HFFc6 (cell line): ENCODE data around the gene RPF1. TPM values are rescaled to one million over a fixed set of nuclear protein-coding genes. Genes with fewer than 3 reads are reported as not detected.

Experiments
- DNase-seq: peaks from one replicate; pipeline ENCODE4 v3.0.0-alpha.2; 2018
- H3K27ac Mint-ChIP-seq: 2 replicates; pipeline ENCODE4 v1.8.0; 2020; ENCODE audit warnings: mild to moderate bottlenecking, mixed read lengths
- H3K27me3 Mint-ChIP-seq: 2 replicates; pipeline ENCODE4 v1.8.0; 2021; ENCODE audit warnings: mild to moderate bottlenecking, moderate library complexity, mixed read lengths; ENCODE audit not compliant: insufficient read depth
- H3K36me3 Mint-ChIP-seq: 2 replicates; pipeline ENCODE4 v1.8.0; 2021; ENCODE audit warnings: low read depth, mixed read lengths
- H3K4me1 Mint-ChIP-seq: 2 replicates; pipeline ENCODE4 v1.8.0; 2020; ENCODE audit warnings: low read depth, mixed read lengths
- H3K4me3 Mint-ChIP-seq: 2 replicates; pipeline ENCODE4 v1.8.0; 2020; ENCODE audit warnings: mild to moderate bottlenecking, moderate library complexity, mixed read lengths
- H3K9me3 Mint-ChIP-seq: 2 replicates; pipeline ENCODE4 v1.8.0; 2020; ENCODE audit warnings: mild to moderate bottlenecking, mixed read lengths
- long read RNA-seq: library from polyadenylated mRNA; unstranded; transcript quantifications from one replicate; pipeline ENCODE4 v2.0.0, GENCODE V29; 2019
- total RNA-seq, 6 experiments: library from RNA; stranded (reverse); fragmentation: NEBNext Ultra II Directional; extraction: Animal tissue kit (Norgen Biotek cat#: 25700); gene quantifications; 2 replicates in 1 of 6; 3 replicates in 5 of 6; pipeline ENCODE4 v1.2.3, GENCODE V29; 2021
- TF ChIP-seq, protein P1 (sequence below): fragments of 200-600 bp; sonication (generic); IDR thresholded peaks from 2 replicates; pipeline ENCODE4 v1.5.0; 2021; ENCODE audit warnings: antibody characterized with exemption, mild to moderate bottlenecking

RPF1 gene, protein sequence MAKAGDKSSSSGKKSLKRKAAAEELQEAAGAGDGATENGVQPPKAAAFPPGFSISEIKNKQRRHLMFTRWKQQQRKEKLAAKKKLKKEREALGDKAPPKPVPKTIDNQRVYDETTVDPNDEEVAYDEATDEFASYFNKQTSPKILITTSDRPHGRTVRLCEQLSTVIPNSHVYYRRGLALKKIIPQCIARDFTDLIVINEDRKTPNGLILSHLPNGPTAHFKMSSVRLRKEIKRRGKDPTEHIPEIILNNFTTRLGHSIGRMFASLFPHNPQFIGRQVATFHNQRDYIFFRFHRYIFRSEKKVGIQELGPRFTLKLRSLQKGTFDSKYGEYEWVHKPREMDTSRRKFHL
- 10 to 100 TPM; 29.4 to 43.0 (median 36.2) TPM for total RNA-seq
- long read RNA-seq, transcript RPF1-201 (9 exons, 1,385 nt) = major isoform, 27 of 34 reads
- long read RNA-seq, partial matches to known transcripts = 5 of 34 reads
- long read RNA-seq, other reads (novel, unspliced or antisense) = 2 of 34 reads

DNA sequence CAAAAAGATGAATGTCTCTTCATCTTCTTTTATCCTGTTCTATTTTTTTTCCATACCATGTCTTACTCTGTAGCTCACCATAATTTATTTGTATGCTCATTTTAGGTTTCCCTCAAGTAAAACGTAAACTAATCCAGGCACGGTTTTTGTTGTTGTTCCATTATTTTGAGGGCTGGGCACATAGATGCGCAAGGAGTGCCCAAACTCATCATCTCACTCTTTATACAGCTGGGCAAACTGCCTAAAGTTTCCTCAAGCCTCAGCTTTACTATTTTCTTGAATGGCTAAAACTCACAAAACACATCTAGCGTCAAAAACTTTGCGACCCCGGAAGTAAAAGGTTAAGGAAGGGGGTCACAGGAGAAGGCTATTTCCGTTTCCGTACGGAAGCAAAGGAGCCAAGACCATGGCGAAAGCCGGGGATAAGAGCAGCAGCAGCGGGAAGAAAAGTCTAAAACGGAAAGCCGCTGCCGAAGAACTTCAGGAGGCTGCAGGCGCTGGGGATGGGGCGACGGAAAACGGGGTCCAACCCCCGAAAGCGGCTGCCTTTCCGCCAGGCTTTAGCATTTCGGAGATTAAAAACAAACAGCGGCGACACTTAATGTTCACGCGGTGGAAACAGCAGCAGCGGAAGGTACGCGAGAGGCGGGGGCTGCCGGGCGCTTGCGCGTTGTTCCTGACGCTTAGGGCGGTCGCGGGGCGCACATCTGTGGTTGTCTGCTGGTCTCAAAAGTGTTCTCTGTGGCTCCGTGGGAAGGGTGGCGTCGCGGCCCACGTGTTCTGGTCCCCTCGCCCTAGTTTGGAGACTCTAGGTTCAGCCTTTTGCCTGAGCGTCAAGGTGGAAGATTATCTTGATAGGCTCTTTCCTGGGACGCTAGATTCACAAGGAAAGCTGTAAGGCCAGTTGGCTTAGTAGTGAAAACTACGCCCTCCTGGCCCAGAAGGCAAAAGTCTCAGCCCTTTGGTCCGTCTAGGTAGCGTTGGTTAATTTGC, at the start of gene RPF1:
TSS of gene RPF1 (plus strand) at position 391 of the 993 bp plus-strand sequence. CDS start at position 407, 16 bp downstream.
- peak within 1 kb of the TSS; percentile 97 for H3K27ac Mint-ChIP-seq
- peak; percentile 63 for DNase-seq
- peaks cover 2% of the 10 kb centered on the region for H3K27me3 Mint-ChIP-seq
- TF ChIP-seq, protein P1, sequence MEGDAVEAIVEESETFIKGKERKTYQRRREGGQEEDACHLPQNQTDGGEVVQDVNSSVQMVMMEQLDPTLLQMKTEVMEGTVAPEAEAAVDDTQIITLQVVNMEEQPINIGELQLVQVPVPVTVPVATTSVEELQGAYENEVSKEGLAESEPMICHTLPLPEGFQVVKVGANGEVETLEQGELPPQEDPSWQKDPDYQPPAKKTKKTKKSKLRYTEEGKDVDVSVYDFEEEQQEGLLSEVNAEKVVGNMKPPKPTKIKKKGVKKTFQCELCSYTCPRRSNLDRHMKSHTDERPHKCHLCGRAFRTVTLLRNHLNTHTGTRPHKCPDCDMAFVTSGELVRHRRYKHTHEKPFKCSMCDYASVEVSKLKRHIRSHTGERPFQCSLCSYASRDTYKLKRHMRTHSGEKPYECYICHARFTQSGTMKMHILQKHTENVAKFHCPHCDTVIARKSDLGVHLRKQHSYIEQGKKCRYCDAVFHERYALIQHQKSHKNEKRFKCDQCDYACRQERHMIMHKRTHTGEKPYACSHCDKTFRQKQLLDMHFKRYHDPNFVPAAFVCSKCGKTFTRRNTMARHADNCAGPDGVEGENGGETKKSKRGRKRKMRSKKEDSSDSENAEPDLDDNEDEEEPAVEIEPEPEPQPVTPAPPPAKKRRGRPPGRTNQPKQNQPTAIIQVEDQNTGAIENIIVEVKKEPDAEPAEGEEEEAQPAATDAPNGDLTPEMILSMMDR = no peak
- peaks cover 27% of the 10 kb centered on the region for H3K36me3 Mint-ChIP-seq
- H3K9me3 Mint-ChIP-seq = peaks cover 4% of the 10 kb centered on the region; the same call in 1 of the 2 replicates
- H3K4me1 Mint-ChIP-seq = peaks cover 44% of the 10 kb centered on the region
- peak within 1 kb of the TSS; percentile 100 for H3K4me3 Mint-ChIP-seq

DNA sequence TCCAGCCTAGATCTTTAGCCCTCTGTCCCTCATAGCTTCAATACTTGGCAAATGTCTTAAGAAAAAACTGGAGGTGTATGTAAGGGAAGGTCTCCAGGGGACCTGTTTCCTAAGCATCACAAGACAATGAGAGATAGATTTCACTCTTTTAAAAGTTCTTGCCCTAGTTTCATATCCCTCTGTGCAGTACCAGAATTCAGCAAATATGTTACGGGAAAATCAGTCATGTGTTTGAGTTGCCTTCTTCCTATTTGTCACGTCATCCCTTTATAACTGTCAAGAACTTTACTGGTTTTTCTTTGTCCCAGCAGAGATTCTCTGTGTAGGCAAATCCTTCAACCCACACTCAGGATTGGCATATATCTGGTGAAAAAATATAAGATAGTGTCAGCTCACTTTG, 48.5 kb upstream of the RPF1 start:
- TF ChIP-seq, protein P1 = no peak
- Mint-ChIP-seq H3K9me3 (peaks cover 15% of the 10 kb centered on the region), H3K4me1 (peaks cover 13% of the 10 kb centered on the region), H3K4me3 (no peak overlapping the region), H3K27me3 (no peaks in the 10 kb centered on the region), H3K36me3 (peaks cover 12% of the 10 kb centered on the region), H3K27ac (no peak overlapping the region)
- no peak for DNase-seq

DNA sequence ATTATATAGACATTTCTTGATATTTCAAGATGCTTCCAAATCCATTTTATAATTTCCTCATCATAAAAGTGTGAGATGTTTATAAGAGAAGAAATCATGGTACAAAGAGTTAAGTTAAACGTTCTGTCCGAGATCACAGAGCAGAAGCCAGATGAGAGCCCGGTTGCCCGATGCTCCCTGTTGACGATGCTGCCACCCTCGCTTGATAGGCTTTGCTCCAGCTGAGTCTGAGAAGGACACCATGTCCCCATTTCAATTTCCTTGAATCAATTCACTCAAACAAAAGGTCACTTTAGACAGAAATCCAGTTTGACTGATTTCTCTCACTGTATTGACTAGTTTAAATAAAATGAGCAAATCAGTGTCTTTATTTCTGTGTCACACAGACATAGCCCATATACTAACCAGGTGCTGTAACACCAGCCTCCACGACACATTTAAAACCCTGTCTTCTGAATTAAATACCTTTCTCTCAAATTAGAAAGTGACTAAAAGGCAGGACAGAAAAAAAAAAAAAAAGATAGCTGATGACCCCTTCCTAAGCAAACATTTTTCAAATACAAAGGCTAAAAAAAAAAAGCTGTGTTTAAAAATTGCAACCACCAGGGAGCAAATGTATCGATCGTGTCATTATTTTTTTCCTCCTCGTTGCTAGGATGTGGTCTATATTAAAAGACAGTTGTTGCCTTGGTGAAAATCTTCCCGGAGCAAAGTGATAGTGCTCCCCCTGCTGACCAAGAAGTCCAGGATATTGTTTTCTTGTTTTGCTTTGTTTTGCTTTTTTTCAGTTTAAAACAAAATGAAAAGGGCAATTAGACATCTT, 45.6 kb upstream of the RPF1 start:
- TF ChIP-seq, protein P1 = peak; percentile 94
- peak; percentile 74 for DNase-seq
- Mint-ChIP-seq H3K36me3 (peaks cover 12% of the 10 kb centered on the region), H3K4me3 (peak overlapping the region; percentile 75), H3K9me3 (peaks cover 15% of the 10 kb centered on the region), H3K27me3 (no peaks in the 10 kb centered on the region), H3K4me1 (no peaks in the 10 kb centered on the region; the same call in none of the 2 replicates), H3K27ac (peak overlapping the region; percentile 75)

DNA sequence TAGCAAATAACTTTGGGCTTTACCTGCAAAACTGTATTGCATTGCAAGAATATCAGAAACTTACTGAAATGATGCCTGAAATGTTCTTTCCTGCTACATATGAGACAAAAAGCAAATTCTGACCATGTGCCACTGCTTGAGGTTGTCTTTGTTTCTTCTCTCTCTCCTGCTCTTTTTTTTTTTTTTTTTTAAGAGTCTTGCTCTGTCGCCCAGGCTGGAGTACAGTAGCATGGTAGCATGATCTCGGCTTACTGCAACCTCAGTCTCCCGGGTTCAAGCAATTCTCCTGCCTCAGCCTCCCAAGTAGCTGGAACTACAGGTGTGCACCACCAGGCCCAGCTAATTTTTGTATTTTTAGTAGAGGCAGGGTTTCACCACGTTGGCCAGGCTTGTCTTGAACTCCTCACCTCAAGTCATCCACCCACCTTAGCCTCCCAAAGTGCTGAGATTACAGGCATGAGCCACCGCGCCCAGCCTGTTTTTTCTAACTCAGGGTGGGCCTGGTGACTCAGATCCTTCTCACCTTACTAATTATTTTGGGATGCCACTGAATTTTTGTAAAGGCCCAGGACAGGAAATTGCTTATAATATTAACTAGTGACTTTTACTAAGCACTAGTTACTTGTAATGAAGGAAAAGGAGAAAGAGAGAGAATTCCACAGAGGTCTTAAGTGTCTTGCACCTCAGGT, 44.8 kb upstream of the RPF1 start:
- peaks cover 15% of the 10 kb centered on the region for H3K9me3 Mint-ChIP-seq
- no peak for DNase-seq
- no peaks in the 10 kb centered on the region for H3K27me3 Mint-ChIP-seq
- no peak overlapping the region; the same call in 1 of the 2 replicates for H3K27ac Mint-ChIP-seq
- no peaks in the 10 kb centered on the region; the same call in none of the 2 replicates for H3K4me1 Mint-ChIP-seq
- peaks cover 12% of the 10 kb centered on the region for H3K36me3 Mint-ChIP-seq
- peak overlapping the region; percentile 75; the same call in 1 of the 2 replicates for H3K4me3 Mint-ChIP-seq
- TF ChIP-seq, protein P1 = peak; percentile 2; the same call in 1 of the 2 replicates
